PC-3 (cell line): ENCODE data around the gene ARHGAP15.

Experiments used
- CTCF ChIP-seq: fragments of 300-600 bp; sonication (generic); conservative IDR thresholded peaks from 2 replicates; pipeline ENCODE4 v1.5.1; 2017; ENCODE audit warnings: antibody characterized with exemption, low read depth, mild to moderate bottlenecking, low read length
- EZH2phosphoT487 ChIP-seq: fragments of 300-600 bp; sonication (generic); IDR thresholded peaks from 2 replicates; pipeline ENCODE4 v1.6.1; 2018; ENCODE audit warnings: mild to moderate bottlenecking, antibody characterized with exemption, low read length, borderline replicate concordance

GRCh38 chr2:143192716-143193115 is 63.5 kb downstream of the ARHGAP15 start:
- TF ChIP-seq CTCF (no peak), EZH2phosphoT487 (no peak)
